Glutamatergic neuron (in vitro differentiated cells): ENCODE results near the gene AKTIP. TPM values are rescaled to one million over a fixed set of nuclear protein-coding genes. Genes with fewer than 3 reads are reported as not detected.

Experiments
- DNase-seq: peaks from one replicate; pipeline ENCODE4 v3.0.0; 2022
- H3K27ac Mint-ChIP-seq: one replicate; pipeline ENCODE4 v1.8.0; 2020; ENCODE audit warnings: mild to moderate bottlenecking, mixed read lengths, inconsistent platforms; ENCODE audit not compliant: unreplicated experiment
- H3K27me3 Mint-ChIP-seq: one replicate; pipeline ENCODE4 v1.8.0; 2020; ENCODE audit warnings: mild to moderate bottlenecking, moderate library complexity, mixed read lengths, inconsistent platforms; ENCODE audit not compliant: unreplicated experiment
- H3K36me3 Mint-ChIP-seq: one replicate; pipeline ENCODE4 v1.8.0; 2020; ENCODE audit warnings: mild to moderate bottlenecking, mixed read lengths, inconsistent platforms; ENCODE audit not compliant: unreplicated experiment
- H3K4me1 Mint-ChIP-seq: one replicate; pipeline ENCODE4 v1.8.0; 2020; ENCODE audit warnings: mild to moderate bottlenecking, low read depth, mixed read lengths, inconsistent platforms; ENCODE audit not compliant: unreplicated experiment
- H3K4me3 Mint-ChIP-seq: one replicate; pipeline ENCODE4 v1.8.0; 2020; ENCODE audit warnings: mild to moderate bottlenecking, mixed read lengths, inconsistent platforms; ENCODE audit not compliant: unreplicated experiment
- H3K9me3 Mint-ChIP-seq: one replicate; pipeline ENCODE4 v1.8.0; 2020; ENCODE audit warnings: mild to moderate bottlenecking, moderate library complexity, mixed read lengths, inconsistent platforms; ENCODE audit not compliant: unreplicated experiment
- CTCF ChIP-seq: fragments of 200-600 bp; sonication (generic); IDR thresholded peaks from one replicate; pipeline ENCODE4 v1.5.0; 2021; ENCODE audit not compliant: partially characterized antibody, unreplicated experiment
- total RNA-seq: library from RNA; stranded (reverse); fragmentation: NEBNext Ultra II Directional; extraction: Animal tissue kit (Norgen Biotek cat#: 25700); gene quantifications from one replicate; pipeline ENCODE4 v1.2.1, GENCODE V29; 2021; ENCODE audit not compliant: unreplicated experiment

AKTIP gene
- total RNA-seq, 1 donor from 2014 or later = 30.0 TPM

GRCh38 chr16:53523126-53523804, 20.3 kb upstream of the AKTIP start:
- no peaks in the 10 kb centered on the region for H3K27me3 Mint-ChIP-seq
- peaks cover 3% of the 10 kb centered on the region for H3K9me3 Mint-ChIP-seq
- no peak overlapping the region for H3K27ac Mint-ChIP-seq
- no peaks in the 10 kb centered on the region for H3K4me1 Mint-ChIP-seq
- DNase-seq = no peak
- no peaks in the 10 kb centered on the region for H3K36me3 Mint-ChIP-seq
- no peak for TF ChIP-seq CTCF
- H3K4me3 Mint-ChIP-seq = no peak overlapping the region

- Mint-ChIP-seq H3K4me1 (no peaks in the 10 kb centered on the region), H3K27me3 (no peaks in the 10 kb centered on the region), H3K27ac (no peak overlapping the region), H3K4me3 (no peak overlapping the region), H3K36me3 (no peaks in the 10 kb centered on the region), H3K9me3 (peaks cover 5% of the 10 kb centered on the region)
- TF ChIP-seq CTCF = no peak
- DNase-seq = no peak
Measured at GRCh38 chr16:53519417-53520091, 16.5 kb upstream of the AKTIP start.

GRCh38 chr16:53518550-53519416, 15.8 kb upstream of the AKTIP start:
- peaks cover 5% of the 10 kb centered on the region for H3K9me3 Mint-ChIP-seq
- H3K27ac Mint-ChIP-seq = no peak overlapping the region
- H3K4me1 Mint-ChIP-seq = no peaks in the 10 kb centered on the region
- H3K4me3 Mint-ChIP-seq = no peak overlapping the region
- DNase-seq = no peak
- H3K36me3 Mint-ChIP-seq = peaks cover 4% of the 10 kb centered on the region
- H3K27me3 Mint-ChIP-seq = no peaks in the 10 kb centered on the region
- TF ChIP-seq CTCF = no peak

DNA sequence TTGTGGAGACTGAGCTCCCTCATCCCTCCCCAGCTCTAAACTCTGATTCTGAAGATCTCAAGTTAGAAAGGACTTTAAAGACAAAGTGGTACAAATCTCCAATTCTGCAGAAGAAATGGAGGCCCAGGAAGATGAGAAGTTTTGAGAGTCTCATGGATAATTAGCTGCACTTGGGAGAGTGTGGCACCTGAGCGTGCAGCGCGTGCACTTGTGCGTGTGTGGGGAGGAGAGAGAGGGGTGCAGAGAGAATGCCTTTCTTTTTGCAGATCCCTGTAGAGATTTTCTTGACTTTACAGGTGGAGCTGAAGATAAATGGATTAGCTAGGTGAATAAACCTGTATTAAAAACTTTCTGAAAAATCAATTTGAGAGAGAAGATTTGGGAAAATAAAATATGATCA, 14.8 kb upstream of the AKTIP start:
- no peak for TF ChIP-seq CTCF
- no peaks in the 10 kb centered on the region for H3K27me3 Mint-ChIP-seq

More for the DNA sequence above, 14.8 kb upstream of the AKTIP start:
- Mint-ChIP-seq H3K36me3 (peaks cover 4% of the 10 kb centered on the region), H3K4me3 (no peak overlapping the region), H3K27ac (no peak overlapping the region), H3K4me1 (no peaks in the 10 kb centered on the region), H3K9me3 (peaks cover 4% of the 10 kb centered on the region)
- no peak for DNase-seq
